ENCODE results near the gene TAF12.
"Not testable (repeated sequence)": the region's sequence is repeated elsewhere in the genome, so short reads cannot be mapped to it uniquely, and the experiment has no call there.

The TAF12 gene, protein sequence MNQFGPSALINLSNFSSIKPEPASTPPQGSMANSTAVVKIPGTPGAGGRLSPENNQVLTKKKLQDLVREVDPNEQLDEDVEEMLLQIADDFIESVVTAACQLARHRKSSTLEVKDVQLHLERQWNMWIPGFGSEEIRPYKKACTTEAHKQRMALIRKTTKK

DNA sequence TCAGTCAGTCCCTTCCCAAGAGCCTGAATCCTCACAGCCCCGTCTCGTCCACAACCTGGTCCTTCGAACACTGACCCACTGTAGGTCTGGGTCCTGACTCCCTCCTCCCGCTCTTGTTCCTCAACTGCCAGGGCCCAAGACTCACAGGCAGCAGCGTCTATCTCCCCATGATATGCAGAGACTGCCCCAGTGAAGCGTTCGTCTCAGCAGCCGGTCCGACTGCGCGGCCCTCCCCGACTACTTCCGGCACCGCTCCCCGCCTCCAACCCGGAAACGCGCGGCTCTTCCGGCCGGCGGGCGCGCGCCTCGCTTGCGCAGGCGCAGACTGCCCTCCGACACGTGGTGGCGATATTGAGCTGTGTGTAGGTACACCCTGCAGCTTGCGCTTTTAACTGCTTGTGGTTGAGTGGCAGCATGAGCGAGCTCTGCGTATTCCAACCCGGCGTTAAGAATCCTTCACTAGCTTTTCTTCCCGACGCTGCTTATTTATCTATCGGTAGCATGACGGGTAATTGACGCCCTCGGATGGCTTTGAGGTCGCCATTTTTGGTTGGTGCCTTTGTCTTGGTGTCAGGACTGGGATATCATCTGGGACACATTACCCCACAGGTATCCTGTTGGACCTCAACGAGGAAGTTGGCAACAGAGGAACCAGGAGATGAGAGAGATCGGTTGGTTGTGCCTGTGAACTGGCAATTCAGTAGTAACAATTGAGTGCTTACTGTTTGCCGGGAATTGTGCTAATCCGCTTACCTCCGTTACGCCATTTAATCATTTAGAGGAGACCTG is at the start of gene TAF12:
Gene TAF12 (minus strand): TSS at position 221 of the 789 bp plus-strand sequence. CDS start 20,986 bp downstream, outside the sequence.
- DNase-seq: peak; percentile 96

DNA sequence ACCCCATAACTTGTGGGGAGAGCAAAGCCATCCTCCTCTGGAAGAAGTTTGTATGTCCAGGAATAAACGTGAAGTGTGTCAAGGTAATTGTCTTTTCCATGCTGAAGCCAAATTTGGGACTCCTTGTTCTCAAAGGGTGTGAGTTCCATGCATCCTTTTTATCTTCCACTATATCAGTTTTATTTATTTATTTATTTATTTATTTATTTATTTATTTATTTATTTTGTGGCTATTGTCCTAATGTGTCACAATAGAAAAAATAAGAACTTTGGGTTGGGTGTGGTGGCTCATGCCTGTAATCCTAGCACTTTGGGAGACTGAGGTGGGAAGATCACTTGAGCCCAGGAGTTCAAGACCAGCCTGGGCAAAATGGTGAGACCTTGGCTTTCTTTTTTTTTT is 48.8 kb upstream of the TAF12 start:
- DNase-seq: not testable (repeated sequence)

GRCh38 chr1:28684937-28685336 is 42.1 kb upstream of the TAF12 start:
- DNase-seq: no peak

- no peak for DNase-seq
These were observed 40.0 kb upstream of the TAF12 start for GRCh38 chr1:28682840-28683239.

DNA sequence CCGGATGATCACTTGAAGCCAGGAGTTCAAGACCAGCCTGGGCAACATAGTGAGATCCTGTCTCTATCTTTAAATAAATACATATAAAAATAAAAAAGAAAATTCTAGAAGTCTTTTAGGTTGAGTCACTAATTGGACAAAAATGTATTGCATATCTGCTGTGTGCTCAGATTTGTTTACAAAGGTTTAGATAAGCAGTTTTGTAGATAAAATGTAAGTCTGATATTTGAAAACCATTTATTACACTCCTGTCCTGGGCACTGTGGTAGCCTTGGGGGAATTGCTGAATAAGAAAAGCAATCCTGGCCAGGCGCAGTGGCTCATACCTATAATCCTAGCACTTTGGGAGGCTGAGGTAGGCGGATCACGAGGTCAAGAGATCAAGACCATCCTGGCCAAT is 37.3 kb upstream of the TAF12 start:
- DNase-seq: no peak

GRCh38 chr1:28675924-28676257 is 33.0 kb upstream of the TAF12 start:
- no peak for DNase-seq

DNA sequence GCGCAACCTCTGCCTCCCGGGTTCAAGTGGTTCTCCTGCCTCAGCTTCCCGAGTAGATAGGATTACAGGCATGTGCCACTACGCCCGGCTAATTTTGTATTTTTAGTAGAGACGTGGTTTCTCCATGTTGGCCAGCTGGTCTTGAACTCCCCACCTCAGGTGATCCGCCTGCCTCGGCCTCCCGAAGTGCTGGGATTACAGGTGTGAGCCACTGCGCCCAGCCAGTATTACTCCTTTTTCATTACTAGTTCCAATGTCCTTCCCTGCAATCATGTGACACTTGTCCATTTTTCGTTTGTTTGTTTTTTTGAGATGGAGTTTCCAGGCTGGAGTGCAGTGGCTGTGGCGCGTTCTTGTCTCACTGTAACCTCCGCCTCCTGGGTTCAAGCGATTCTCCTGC is 30.1 kb upstream of the TAF12 start:
- not testable (repeated sequence) for DNase-seq

DNA sequence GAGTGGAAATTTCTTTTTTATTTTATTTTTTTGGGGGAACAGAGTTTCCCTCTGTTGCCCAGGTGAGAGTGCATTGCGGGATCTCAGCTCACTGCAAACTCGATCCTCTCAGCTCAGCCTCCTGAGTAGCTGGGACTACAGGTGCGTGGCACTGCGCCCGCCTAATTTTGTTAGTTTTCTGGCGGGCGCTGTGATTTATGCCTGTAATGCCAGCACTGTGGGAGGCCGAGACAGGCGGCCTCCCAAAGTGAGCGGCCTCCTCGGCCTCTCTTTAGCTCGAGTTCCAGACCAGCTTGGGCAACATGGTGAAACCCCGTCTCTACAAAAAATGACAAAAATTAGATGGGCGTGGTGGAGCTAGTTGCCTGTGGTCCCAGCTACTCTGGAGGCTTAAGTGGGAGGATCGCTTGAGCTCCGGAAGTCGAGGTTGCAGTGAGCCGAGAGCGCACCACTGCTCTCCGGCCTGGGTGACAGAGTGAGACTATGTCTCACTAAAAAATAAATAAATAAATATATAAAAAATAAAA is 28.4 kb upstream of the TAF12 start:
- DNase-seq: no peak

DNA sequence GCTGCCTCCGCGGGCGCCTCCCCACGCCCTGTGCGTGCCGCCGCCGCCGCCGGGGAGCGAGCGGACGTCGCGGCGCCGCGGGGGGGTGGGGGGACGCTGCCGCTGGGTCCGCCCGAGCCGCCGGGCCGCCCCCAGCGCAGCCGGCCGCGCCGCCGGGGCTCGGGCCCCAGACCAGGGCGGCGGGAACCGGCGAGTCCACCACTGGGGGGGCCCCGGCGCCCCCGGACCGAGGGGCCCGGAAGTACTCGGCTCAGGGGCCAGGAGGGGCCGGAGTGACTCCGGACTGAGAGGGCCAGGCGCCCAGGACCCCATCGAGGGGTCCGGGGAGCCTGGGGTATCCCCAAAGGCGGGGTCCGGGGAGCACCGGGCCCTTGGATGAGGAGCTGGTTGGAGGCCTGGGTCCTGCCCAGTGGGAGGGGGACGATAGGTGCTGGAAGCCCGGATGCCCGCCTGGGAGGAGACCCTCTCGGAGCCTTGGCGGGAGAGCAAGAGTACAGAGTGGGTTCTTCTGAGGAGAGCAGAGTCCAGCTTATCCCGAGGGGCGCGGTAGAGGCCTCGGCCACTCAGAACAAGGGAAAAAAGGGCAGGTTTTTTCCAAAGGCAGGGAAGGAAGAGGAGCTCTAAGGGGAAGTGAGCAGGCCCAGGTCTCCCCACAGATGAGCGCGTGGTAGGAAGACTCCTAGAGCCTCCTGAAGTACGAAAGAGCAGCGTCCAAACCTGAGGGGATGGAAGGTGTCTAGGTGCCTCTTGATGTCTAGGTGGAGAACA is 26.3 kb upstream of the TAF12 start:
- peak; percentile 89 for DNase-seq

- peak; percentile 91 for DNase-seq
These were observed 25.5 kb upstream of the TAF12 start, which contains the start of gene GMEB1 for GRCh38 chr1:28668191-28668955. TSS of gene GMEB1 (plus strand) at chr1:28668784. CDS start at chr1:28683613, 14,829 bp downstream.

DNA sequence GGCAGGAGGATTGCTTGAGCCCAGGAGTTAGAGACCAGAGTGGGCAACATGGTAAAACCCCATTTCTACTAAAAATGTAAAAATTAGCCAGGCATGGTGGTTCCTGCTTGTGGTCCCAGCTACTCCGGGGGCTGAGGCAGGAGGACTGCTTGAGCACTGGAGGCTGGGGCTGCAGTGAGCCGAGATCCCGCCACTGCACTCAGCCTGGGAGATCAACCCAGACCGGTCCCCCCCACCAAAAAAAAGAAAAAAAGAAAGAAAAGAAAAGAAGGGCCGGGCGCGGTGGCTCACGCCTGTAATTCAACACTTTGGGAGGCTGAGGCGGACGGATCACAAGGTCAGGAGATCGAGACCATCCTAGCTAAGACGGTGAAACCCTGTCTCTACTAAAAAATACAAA is 23.9 kb upstream of the TAF12 start:
- no peak for DNase-seq

GRCh38 chr1:28663871-28664470 is 21.1 kb upstream of the TAF12 start:
- DNase-seq: no peak

DNA sequence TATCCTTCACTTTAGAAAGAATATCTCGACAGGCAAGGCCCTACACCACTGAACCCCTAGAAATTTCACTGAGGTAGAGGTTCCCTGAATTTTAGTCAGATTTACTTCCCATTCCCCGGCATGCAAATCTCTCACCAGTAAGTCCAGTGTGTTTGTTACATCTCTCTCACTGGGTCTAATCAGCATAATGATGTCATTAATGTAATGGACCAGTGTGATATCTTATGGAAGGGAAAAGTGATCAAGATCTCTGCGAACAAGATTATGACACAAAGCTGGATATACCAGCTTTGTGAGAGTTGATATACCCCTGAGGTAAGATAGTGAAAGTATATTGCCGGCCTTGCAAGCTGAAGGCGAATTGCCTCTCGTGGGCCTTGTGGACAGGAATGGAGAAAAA is 13.5 kb upstream of the TAF12 start:
- no peak for DNase-seq

DNA sequence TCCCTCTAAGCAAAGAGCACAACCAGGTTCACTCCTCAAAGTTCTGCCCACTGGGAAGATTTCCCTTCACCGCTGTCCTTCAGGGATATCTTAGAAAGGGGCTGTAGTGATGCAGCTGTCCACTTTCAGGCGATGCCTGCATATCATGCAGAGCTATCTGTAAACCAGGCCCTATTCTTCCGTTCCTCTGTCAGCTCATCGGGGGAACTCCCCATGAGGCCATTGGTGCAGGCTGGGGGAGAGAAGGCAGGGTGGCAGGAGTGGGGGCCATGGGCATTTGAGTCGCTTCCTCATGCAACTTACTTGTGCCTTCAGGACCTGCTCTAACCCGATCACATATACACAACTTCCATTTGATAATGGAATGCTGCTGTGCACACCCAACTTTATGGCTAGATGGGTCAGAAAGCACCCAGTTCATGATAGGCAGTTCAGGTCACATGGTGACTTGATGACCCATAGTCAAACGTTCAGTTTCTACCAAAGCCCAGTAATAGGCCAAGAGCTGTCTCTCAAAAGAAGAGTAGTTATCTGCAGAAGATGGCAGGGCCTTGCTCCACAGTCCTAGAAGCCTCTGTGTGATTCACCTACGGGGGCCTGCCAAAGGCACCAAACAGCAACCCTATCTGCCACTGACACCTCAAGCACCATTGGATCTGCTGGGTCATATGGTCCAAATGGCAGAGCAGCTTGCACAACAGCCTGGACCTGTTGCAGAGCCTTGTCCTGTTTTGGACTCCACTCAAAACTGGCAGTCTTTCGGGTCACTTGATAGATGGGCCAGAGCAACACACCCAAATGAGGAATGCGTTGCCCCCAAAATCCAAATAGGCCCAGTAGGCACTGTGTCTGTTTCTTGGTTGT is 12.8 kb upstream of the TAF12 start:
- DNase-seq: not testable (repeated sequence)

DNA sequence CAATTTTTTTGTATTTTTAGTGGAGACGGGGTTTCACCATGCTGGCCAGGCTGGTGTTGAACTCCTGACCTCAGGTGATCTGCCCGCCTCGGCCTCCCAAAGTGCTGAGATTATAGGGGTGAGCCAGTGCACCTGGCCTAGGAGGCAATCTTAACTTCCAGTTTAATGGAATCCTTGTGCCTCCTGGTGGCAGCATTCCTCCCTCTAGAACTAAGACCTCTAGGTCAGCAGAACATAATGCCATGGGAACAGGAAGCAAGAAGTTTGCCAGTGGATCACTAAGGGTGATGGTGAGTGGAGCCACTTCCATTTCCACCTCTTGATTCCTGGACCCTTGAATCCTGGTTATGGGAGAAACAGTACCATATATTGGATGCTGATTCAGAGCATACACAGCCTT is 11.0 kb upstream of the TAF12 start:
- not testable (repeated sequence) for DNase-seq

DNA sequence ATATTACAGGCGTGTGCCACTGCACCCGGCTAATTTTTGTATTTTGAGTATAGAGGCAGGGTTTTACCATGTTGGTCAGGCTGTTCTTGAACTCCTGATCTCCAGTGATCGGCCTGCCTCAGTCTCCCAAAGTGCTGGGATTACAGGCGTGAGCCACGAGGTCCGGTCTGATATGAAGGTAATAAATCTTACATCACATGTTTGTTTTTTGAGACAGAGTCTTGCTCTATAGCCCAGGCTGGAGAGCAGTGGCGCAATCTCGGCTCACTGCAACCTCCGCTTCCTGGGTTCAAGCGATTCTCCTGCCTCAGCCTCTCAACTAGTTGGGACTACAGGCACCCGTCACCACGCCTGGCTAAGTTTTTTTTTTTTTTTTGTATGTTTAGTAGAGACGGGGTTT is 10.2 kb upstream of the TAF12 start:
- not testable (repeated sequence) for DNase-seq

DNA sequence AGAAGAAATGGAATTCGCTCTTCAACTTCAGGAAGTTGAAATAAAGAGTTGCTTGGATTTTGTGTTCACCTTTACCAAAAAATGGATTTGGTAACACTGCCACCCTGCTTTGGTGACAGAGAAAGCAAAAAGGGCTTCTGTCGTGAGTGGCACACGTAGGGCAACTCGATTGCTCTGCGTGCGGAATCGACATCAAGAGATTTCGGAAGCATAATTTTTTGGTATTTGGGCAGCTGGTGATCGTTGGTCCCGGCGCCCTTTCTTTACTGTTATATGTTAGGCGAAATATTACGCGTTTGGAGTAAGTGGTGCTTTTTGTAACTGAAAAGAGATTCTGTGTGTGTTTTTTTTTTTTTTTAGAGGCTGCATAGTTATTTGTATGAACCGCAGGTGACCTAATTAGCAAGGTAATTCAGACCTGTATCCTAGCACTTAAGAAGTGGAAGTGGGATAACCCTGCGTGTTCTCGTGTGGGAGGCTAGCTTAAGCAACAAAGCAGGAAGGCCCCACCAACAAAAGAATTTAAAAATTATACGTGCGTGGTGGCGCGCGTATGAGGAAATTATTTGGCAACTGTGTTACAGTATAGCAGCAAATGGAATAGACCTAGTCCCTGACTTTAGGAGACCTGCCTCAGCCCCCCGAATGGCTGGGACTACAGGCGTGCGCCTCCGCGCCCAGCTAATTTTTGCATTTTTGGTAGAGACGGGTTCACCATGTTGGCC is 5.8 kb upstream of the TAF12 start, which contains the start of gene RNU11:
Gene RNU11 (plus strand): TSS at position 127 of the 725 bp plus-strand sequence.
- DNase-seq: peak; percentile 94

DNA sequence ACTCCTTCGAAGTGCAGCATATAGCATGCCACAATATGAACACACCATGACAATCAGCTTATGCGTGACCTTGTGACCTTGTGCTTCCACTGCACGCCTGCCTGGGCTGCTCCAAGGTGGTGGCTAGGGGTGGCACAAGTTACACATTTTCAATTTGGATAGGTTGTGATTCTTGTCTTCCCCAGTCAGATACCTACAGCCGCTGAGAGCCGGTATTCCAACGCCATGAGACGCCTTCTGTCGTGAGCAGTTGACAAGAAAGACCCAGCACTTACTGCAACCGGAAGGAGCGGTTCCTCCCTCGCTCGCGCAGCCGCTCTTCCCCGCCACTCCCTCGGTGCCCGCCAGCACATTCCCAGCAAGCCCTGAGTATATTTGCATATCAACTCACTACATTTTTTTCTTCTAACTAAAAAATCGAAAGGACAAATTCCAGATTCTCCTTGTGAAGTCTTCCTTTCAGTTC is 5.2 kb upstream of the TAF12 start:
- peak; percentile 92 for DNase-seq

GRCh38 chr1:28646040-28646439 is 3.2 kb upstream of the TAF12 start:
- DNase-seq: no peak

DNA sequence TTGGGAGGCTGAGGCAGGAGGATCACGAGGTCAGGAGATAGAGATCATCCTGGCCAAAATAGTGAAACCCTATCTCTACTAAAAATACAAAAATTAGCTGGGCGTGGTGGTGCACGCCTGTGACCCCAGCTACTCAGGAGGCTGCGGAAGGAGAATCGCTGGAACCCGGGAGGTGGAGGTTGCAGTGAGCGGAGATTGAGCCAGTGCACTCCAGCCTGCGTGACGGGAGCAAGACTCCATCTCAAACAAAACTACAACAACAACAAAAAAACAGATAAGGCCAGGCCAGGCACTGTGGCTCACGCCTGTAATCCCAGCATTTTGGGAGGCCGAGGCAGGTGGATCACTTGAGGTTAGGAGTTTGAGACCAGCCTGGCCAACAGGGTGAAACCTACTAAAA is 2.5 kb upstream of the TAF12 start:
- DNase-seq: not testable (repeated sequence)

Measured in NCI-H345 (cell line).